H1 (cell line): Measurements from ENCODE around the gene E2F2. TPM values are rescaled to one million over a fixed set of nuclear protein-coding genes. Genes with fewer than 3 reads are reported as not detected.
A peak's percentile ranks its signal among the peaks of the same experiment; 100 is the strongest.

ENCODE experiments used
- CTCF ChIA-PET: fragments of 300-600 bp; sonication (Branson Sonifier 250); formaldehyde crosslinking; loops from one replicate; lab custom pipeline; 2021; ENCODE audit not compliant: partially characterized antibody; lab: Charles Lee
- POLR2A ChIA-PET: fragments of 300-600 bp; sonication (Branson Sonifier 250); formaldehyde crosslinking; loops from one replicate; lab custom pipeline; 2021; ENCODE audit warnings: inconsistent platforms; ENCODE audit not compliant: partially characterized antibody; lab: Charles Lee
- DNase-seq, 2 experiments: peaks; one replicate each; pipeline versions ENCODE4 v3.0.0 to v3.0.0-alpha.2; 2010 to 2022; ENCODE audit warnings: low spot score in 2 of 2, low read depth in 1 of 2, mixed read lengths in 1 of 2
- FAIRE-seq: peaks from 2 replicates; lab custom pipeline; 2011; peaks lifted over from hg19 to GRCh38; lab: Jason Lieb, UNC
- H2AFZ ChIP-seq: 2 replicates; pipeline ENCODE4 v1.8.1; 2012; ENCODE audit warnings: low read length, inconsistent platforms
- H2AK5ac ChIP-seq: 2 replicates; pipeline ENCODE4 v1.6.1; 2013; ENCODE audit warnings: low read depth, low read length
- H2BK120ac ChIP-seq: replicated peaks from 2 replicates; pipeline ENCODE3; 2013; ENCODE audit warnings: low read depth, low read length, inconsistent platforms
- H2BK12ac ChIP-seq: 2 replicates; pipeline ENCODE4 v1.6.1; 2013; ENCODE audit warnings: low read depth, low read length
- H2BK15ac ChIP-seq: 2 replicates; pipeline ENCODE4 v1.6.1; 2013; ENCODE audit warnings: low read length
- H2BK20ac ChIP-seq: 2 replicates; pipeline ENCODE4 v1.6.1; 2013; ENCODE audit warnings: low read length
- H2BK5ac ChIP-seq: 2 replicates; pipeline ENCODE4 v1.6.1; 2013; ENCODE audit warnings: low read depth, low read length
- H3K14ac ChIP-seq: 2 replicates; pipeline ENCODE4 v1.6.1; 2013; ENCODE audit warnings: inconsistent platforms; ENCODE audit not compliant: insufficient read length
- H3K18ac ChIP-seq: 2 replicates; pipeline ENCODE4 v1.6.1; 2013; ENCODE audit warnings: low read length; ENCODE audit errors: extremely low read depth
- H3K23ac ChIP-seq: 2 replicates; pipeline ENCODE4 v1.6.1; 2013; ENCODE audit warnings: inconsistent platforms; ENCODE audit not compliant: insufficient read length
- H3K23me2 ChIP-seq: 2 replicates; pipeline ENCODE4 v1.6.1; 2013; ENCODE audit warnings: low read depth, low read length
- H3K27ac ChIP-seq: 2 replicates; pipeline ENCODE4 v1.6.1; 2011; ENCODE audit warnings: low read depth, low read length, inconsistent platforms
- H3K27me3 ChIP-seq, 4 experiments: replicated peaks in 1 of 4; 1 replicate in 1 of 4; 2 replicates in 3 of 4; pipeline versions ENCODE4 v1.6.1 to v1.8.1; 2011 to 2013; ENCODE audit warnings: low read length in 3 of 4, mild to moderate bottlenecking in 3 of 4, inconsistent platforms in 2 of 4, mixed read lengths in 2 of 4, moderate library complexity in 1 of 4; ENCODE audit not compliant: control insufficient read depth in 3 of 4, insufficient read depth in 3 of 4; ENCODE audit errors: extremely low read depth in 1 of 4
- H3K36me3 ChIP-seq, 4 experiments: 2 replicates each; pipeline versions ENCODE4 v1.6.1 to v1.8.1; 2011 to 2013; ENCODE audit warnings: mild to moderate bottlenecking in 4 of 4, low read length in 3 of 4, moderate library complexity in 2 of 4, control low read depth in 1 of 4, inconsistent platforms in 1 of 4; ENCODE audit not compliant: insufficient read depth in 4 of 4, control insufficient read depth in 2 of 4
- H3K4ac ChIP-seq: replicated peaks from 2 replicates; pipeline ENCODE3; 2013; ENCODE audit warnings: low read length, low read depth, mixed read lengths, inconsistent platforms; ENCODE audit not compliant: insufficient read length
- H3K4me1 ChIP-seq, 4 experiments: replicated peaks in 1 of 4; 1 replicate in 1 of 4; 2 replicates in 3 of 4; pipeline versions ENCODE4 v1.6.1 to v1.8.1; 2011 to 2013; ENCODE audit warnings: low read length in 3 of 4, inconsistent platforms in 2 of 4, mixed read lengths in 1 of 4; ENCODE audit not compliant: insufficient read depth in 4 of 4, control insufficient read depth in 3 of 4
- H3K4me2 ChIP-seq, 2 experiments: 2 replicates each; pipeline versions ENCODE4 v1.6.1 to v1.8.1; 2011 to 2013; ENCODE audit warnings: low read depth in 2 of 2, low read length in 2 of 2, control low read depth in 1 of 2, inconsistent platforms in 1 of 2, mild to moderate bottlenecking in 1 of 2; ENCODE audit not compliant: insufficient read depth in 1 of 2
- H3K4me3 ChIP-seq, 4 experiments: fragments of 200-600, 300-600 bp in 1 of 4; sonication (generic), shearing (Covaris generic), sonication (Bioruptor Twin) in 1 of 4; 2 replicates each; pipeline versions ENCODE4 v1.5.1 to v1.8.1; 2011 to 2016; ENCODE audit warnings: low read length in 4 of 4, low read depth in 3 of 4, control low read depth in 2 of 4, inconsistent platforms in 2 of 4, mild to moderate bottlenecking in 2 of 4, mixed read lengths in 1 of 4, moderate library complexity in 1 of 4; ENCODE audit not compliant: insufficient read depth in 2 of 4; ENCODE audit errors: extremely low read depth in 1 of 4
- H3K56ac ChIP-seq: replicated peaks from 2 replicates; pipeline ENCODE3; 2013; ENCODE audit warnings: low read depth, mild to moderate bottlenecking, mixed read lengths, low read length, inconsistent platforms; ENCODE audit not compliant: insufficient read length
- H3K79me1 ChIP-seq: 2 replicates; pipeline ENCODE4 v1.6.1; 2013; ENCODE audit warnings: low read depth, low read length, control low read depth
- H3K79me2 ChIP-seq, 2 experiments: 2 replicates each; pipeline versions ENCODE4 v1.6.1 to v1.8.1; 2012 to 2013; ENCODE audit warnings: low read length in 2 of 2, mild to moderate bottlenecking in 2 of 2, inconsistent platforms in 1 of 2; ENCODE audit not compliant: insufficient read depth in 2 of 2, control insufficient read depth in 1 of 2
- H3K9ac ChIP-seq, 4 experiments: replicated peaks in 1 of 4; 1 replicate in 1 of 4; 2 replicates in 3 of 4; pipeline versions ENCODE4 v1.6.1 to v1.8.1; 2011 to 2013; ENCODE audit warnings: low read depth in 3 of 4, low read length in 3 of 4, control low read depth in 2 of 4, mild to moderate bottlenecking in 2 of 4, moderate library complexity in 2 of 4, inconsistent platforms in 1 of 4; ENCODE audit errors: extremely low read depth in 1 of 4
- H3K9me3 ChIP-seq, 2 experiments: 2 replicates each; pipeline versions ENCODE4 v1.6.1 to v1.8.1; 2012 to 2013; ENCODE audit warnings: mild to moderate bottlenecking in 2 of 2, moderate library complexity in 2 of 2, control low read depth in 1 of 2, inconsistent platforms in 1 of 2, low read depth in 1 of 2, low read length in 1 of 2, mixed read lengths in 1 of 2; ENCODE audit not compliant: insufficient read depth in 2 of 2
- H4K20me1 ChIP-seq, 2 experiments: replicated peaks in 1 of 2; 2 replicates each; pipeline versions ENCODE3 to v1.8.1; 2011 to 2013; ENCODE audit warnings: inconsistent platforms in 2 of 2, low read length in 2 of 2, mild to moderate bottlenecking in 1 of 2; ENCODE audit not compliant: insufficient read depth in 2 of 2, control insufficient read depth in 1 of 2
- H4K5ac ChIP-seq: 2 replicates; pipeline ENCODE4 v1.6.1; 2013; ENCODE audit warnings: low read length, low read depth, mixed read lengths, inconsistent platforms; ENCODE audit not compliant: insufficient read length
- H4K8ac ChIP-seq: 2 replicates; pipeline ENCODE4 v1.8.0; 2013; ENCODE audit warnings: mild to moderate bottlenecking, moderate library complexity, low read length, inconsistent platforms; ENCODE audit not compliant: insufficient read depth; ENCODE audit errors: extremely low read depth
- H4K91ac ChIP-seq: replicated peaks from 2 replicates; pipeline ENCODE3; 2013; ENCODE audit warnings: low read length, mixed read lengths, inconsistent platforms; ENCODE audit not compliant: insufficient read length
- TAF1 ChIP-seq: IDR thresholded peaks from 2 replicates; pipeline ENCODE4 v1.6.1; 2011; ENCODE audit warnings: mild to moderate bottlenecking, low read depth, low read length
- WGBS, 2 experiments: shearing (Covaris generic) in 1 of 2; methylation state at CpG; one replicate each; pipeline versions ENCODE4 v1.1.6 to v1.1.7; 2013 to 2015; ENCODE audit warnings: low lambda C conversion rate in 2 of 2, mixed read lengths in 2 of 2, inconsistent platforms in 1 of 2, low coverage in 1 of 2, missing lambda C conversion rate in 1 of 2; ENCODE audit not compliant: insufficient replicate concordance in 2 of 2, insufficient coverage in 1 of 2, insufficient read length in 1 of 2; ENCODE audit errors: extremely low coverage in 1 of 2, missing lambda C conversion rate in 1 of 2; 5-methylcytosine and 5-hydroxymethylcytosine counted together
- polyA plus RNA-seq, 7 experiments: library from polyadenylated mRNA; depleted of rRNA in 3 of 7; stranded (reverse) in 5 of 7; unstranded in 2 of 7; fragments of >200 nt in 5 of 7; fragments of 200-250 nt in 2 of 7; gene quantifications; 1 replicate in 5 of 7; 2 replicates in 1 of 7; 4 replicates in 1 of 7; pipeline versions ENCODE4 v1.2.1 to v1.2.3, GENCODE V29; 2011 to 2013; ENCODE audit warnings: missing spikeins in 2 of 7, mixed read lengths in 2 of 7
- total RNA-seq: library from RNA; stranded (reverse); fragmentation: NEBNext Ultra II Directional; extraction: Animal tissue kit (Norgen Biotek cat#: 25700); gene quantifications from 2 replicates; pipeline ENCODE4 v1.2.1, GENCODE V29; 2021

Gene E2F2
- total and polyA plus RNA-seq, 2 of the 8 experiments (the other 6 are each of a cell fraction or from before 2014, with no cell fraction given): 1.8 to 7.0 TPM

DNA sequence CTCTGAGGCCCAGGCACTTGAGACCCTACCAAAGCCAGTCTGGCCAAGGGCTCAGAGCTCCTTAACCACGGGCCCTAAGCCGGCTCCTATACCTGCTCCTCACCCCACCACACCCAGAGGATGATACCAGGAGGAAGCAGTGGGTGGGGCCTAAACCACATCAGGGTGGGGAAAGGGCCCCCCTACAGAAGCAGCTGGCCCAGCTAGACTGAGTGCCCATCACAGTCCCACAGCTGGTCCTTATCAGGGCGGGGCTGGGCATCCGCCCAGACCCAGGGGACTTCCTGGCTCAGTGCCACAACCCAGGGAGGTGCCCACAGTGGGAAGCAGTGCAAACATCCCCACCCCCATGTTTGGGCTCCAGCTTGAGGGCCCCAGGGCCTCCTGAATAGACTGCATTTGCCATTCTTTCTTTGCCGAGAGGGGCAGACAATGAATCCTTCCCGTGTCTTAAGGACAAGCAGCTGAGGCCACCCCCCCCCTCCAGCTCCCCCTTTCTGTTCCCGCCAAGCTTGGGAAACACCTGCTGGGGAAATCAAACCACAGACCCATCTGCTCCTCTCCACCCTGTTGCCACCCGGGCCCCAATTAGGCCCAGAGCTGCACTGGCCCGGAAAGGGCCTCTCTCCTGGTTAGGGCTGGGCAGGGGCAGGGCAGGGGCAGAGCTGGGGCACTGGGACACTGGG is 6.2 kb downstream of the E2F2 start:
- Histone ChIP-seq H2AFZ (no peak overlapping the region), H3K14ac (no peak overlapping the region), H3K9me3 (no peaks in the 10 kb centered on the region), H3K4me3 (no peak overlapping the region), H3K4ac (no peak overlapping the region), H3K79me1 (peaks cover 5% of the 10 kb centered on the region), H2BK12ac (no peak overlapping the region), H2BK5ac (no peak overlapping the region), H2BK20ac (no peak overlapping the region), H2AK5ac (no peak overlapping the region), H3K4me2 (peak overlapping the region; percentile 20; a peak in 1 of 4 replicates), H3K36me3 (peaks cover 0 to 2% (median 0%) of the 10 kb centered on the region in 4 experiments; a peak in 2 of 8 replicates), H3K79me2 (no peaks in the 10 kb centered on the region; a peak in 1 of 4 replicates), H3K27ac (no peak overlapping the region), H4K5ac (no peak overlapping the region), H4K8ac (no peak overlapping the region), H3K18ac (no peak overlapping the region), H2BK15ac (no peak overlapping the region), H3K56ac (no peak overlapping the region), H3K27me3 (peaks cover 1 to 9% (median 5%) of the 10 kb centered on the region in 4 experiments; a peak in 6 of 7 replicates), H3K23ac (no peak overlapping the region), H3K9ac (no peak overlapping the region), H3K23me2 (no peaks in the 10 kb centered on the region), H2BK120ac (no peak overlapping the region), H4K91ac (no peak overlapping the region), H4K20me1 (peaks cover 3 to 7% of the 10 kb centered on the region in 2 experiments), H3K4me1 (peaks cover 6 to 17% (median 9%) of the 10 kb centered on the region in 4 experiments)
- FAIRE-seq (no peak), DNase-seq (no peak)
- 66% methylated on average over 9 of the region's 9 CpGs; no CpG with 5 or more reads in 1 of the 2 experiments for WGBS, 2 experiments
- CTCF ChIA-PET: interaction anchor here (0.5 to 16.2 kb wide), 17 partner anchors 9 to 436 kb away, joined by 3 to 230 read pairs (median 5); partner anchors contain the start of gene RPL11
- POLR2A ChIA-PET: interaction anchor here (1.0 to 1.4 kb wide), 4 partner anchors 9 to 50 kb away, joined by 3 to 6 read pairs (median 5); no protein-coding TSS in a partner anchor
- TF ChIP-seq TAF1: no peak
